ENCODE data around the gene WDR45B.

DNA sequence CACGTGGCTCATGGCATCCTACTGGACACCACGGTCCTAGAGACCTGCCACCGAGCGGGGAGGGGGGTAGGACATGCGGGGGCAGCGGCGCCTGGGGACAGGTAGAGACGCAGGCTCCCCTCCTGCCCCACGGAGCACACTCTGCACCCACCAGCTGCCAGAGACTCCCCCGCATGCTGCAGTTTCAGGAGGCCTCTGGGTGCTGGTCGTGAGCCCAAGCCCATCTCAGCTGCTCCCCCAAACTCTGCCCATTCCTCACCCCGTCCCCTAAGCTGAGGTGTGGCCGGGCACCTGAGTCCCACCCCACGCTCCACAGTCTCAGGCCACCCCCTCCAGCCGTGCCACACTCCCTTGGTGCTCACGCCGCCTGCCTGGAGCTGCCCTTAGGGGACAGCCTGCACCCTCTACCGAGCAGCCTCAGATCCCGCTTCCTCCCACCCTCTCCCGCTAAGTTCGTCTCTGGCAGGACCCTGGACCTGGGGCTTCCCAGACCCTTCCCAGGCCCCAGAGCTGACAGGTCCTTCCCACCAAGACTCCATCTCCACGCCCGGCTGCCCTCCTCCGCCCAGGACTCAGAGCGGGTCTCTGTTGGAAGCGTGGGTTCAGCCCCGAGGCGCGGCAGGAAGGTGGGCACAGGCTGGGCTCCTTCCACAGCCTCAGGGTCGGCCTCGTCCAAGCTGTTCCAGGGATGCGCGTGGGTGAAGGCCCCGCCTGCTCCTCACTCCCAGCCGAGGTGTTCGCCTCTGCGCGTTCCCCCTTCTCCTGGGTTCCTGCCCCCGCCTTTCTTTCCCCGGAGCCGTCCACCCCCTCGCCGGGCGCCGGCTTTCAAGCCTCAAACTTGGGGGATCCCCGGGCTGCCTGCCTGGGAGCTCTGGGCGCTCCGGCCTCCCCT lies 48.9 kb upstream of the WDR45B start:
- TF ChIP-seq CTCF (IDR thresholded peaks at IDR 0.05; ENCODE audit: low read length) (no peak), EZH2 (IDR thresholded peaks at IDR 0.05; ENCODE audit: borderline replicate concordance, low read length) (no peak)

Data from OCI-LY1 (cell line).